WTC11 (cell line): ENCODE measurements around the gene SPRY1. TPM values are rescaled to one million over a fixed set of nuclear protein-coding genes. Genes with fewer than 3 reads are reported as not detected.

ENCODE experiments used
- ATAC-seq: fragments of 200-7000 bp; cut with Tn5 transposase; 2 replicates; pipeline ENCODE4 v1.10.0; 2021; ENCODE audit warnings: mild to moderate bottlenecking, moderate library complexity
- CTCF ChIA-PET: fragments of 300-600 bp; sonication (Branson Sonifier 250); formaldehyde crosslinking; loops from one replicate; lab custom pipeline; 2021; ENCODE audit warnings: antibody characterized with exemption; lab: Charles Lee
- POLR2A ChIA-PET: fragments of 350-600 bp; sonication (Branson Sonifier 250); formaldehyde crosslinking; loops from one replicate; lab custom pipeline; 2021; ENCODE audit warnings: antibody characterized with exemption; lab: Charles Lee
- DNase-seq: peaks from one replicate; pipeline ENCODE4 v3.0.0; 2021; ENCODE audit warnings: low spot score
- H3K27ac Mint-ChIP-seq: 2 replicates; pipeline ENCODE4 v1.8.0; 2021; ENCODE audit warnings: mixed read lengths
- H3K27me3 Mint-ChIP-seq: 2 replicates; pipeline ENCODE4 v1.8.0; 2021; ENCODE audit warnings: low read depth, mild to moderate bottlenecking, moderate library complexity, mixed read lengths
- H3K36me3 Mint-ChIP-seq: 2 replicates; pipeline ENCODE4 v1.8.0; 2021; ENCODE audit warnings: mixed read lengths
- H3K4me1 Mint-ChIP-seq: 2 replicates; pipeline ENCODE4 v1.8.0; 2022; ENCODE audit warnings: mixed read lengths
- H3K4me3 Mint-ChIP-seq: 2 replicates; pipeline ENCODE4 v1.8.0; 2021; ENCODE audit warnings: mild to moderate bottlenecking, moderate library complexity, mixed read lengths
- H3K9me3 Mint-ChIP-seq: 2 replicates; pipeline ENCODE4 v1.8.0; 2021; ENCODE audit warnings: mixed read lengths
- ELF4 ChIP-seq: sonication (generic); formaldehyde crosslinking; IDR thresholded peaks from 2 replicates; pipeline ENCODE4 v1.8.1; 2022; ENCODE audit warnings: low read depth, mild to moderate bottlenecking, moderate library complexity, missing genetic modification reagents
- EMX1 ChIP-seq: fragments of 250-450 bp; sonication (Bioruptor Pico); IDR thresholded peaks from 2 replicates; pipeline ENCODE4 v1.8.0; 2021; ENCODE audit warnings: mild to moderate bottlenecking
- FOXJ3 ChIP-seq: sonication (generic); formaldehyde crosslinking; IDR thresholded peaks from 2 replicates; pipeline ENCODE4 v1.9.0; 2021; ENCODE audit warnings: missing genetic modification reagents, mild to moderate bottlenecking, borderline replicate concordance
- IRF2 ChIP-seq: sonication (generic); formaldehyde crosslinking; IDR thresholded peaks from 2 replicates; pipeline ENCODE4 v1.8.0; 2022; ENCODE audit warnings: low read depth, missing genetic modification reagents, borderline replicate concordance
- JUN ChIP-seq: sonication (generic); formaldehyde crosslinking; IDR thresholded peaks from 2 replicates; pipeline ENCODE4 v1.8.0; 2023; ENCODE audit warnings: mild to moderate bottlenecking, missing genetic modification reagents
- NFATC4 ChIP-seq: fragments of 250-450 bp; sonication (Bioruptor Pico); IDR thresholded peaks from 2 replicates; pipeline ENCODE4 v1.9.0; 2021; ENCODE audit warnings: mild to moderate bottlenecking
- NFYB ChIP-seq: sonication (generic); formaldehyde crosslinking; conservative IDR thresholded peaks from 2 replicates; pipeline ENCODE4 v1.8.0; 2022; ENCODE audit warnings: low read depth, missing genetic modification reagents
- RELA ChIP-seq: sonication (generic); formaldehyde crosslinking; IDR thresholded peaks from 2 replicates; pipeline ENCODE4 v1.8.1; 2022; ENCODE audit warnings: missing genetic modification reagents, mild to moderate bottlenecking, borderline replicate concordance
- ZNF138 ChIP-seq: sonication (generic); formaldehyde crosslinking; conservative IDR thresholded peaks from 2 replicates; pipeline ENCODE4 v1.8.1; 2022; ENCODE audit warnings: mild to moderate bottlenecking, moderate library complexity, missing genetic modification reagents
- total RNA-seq: library from RNA; stranded (reverse); gene quantifications from 3 replicates; pipeline ENCODE4 v1.2.3, GENCODE V29; 2021
- TF ChIP-seq, protein P1 (sequence below): fragments of 200-600 bp; IDR thresholded peaks from 2 replicates; pipeline ENCODE4 v1.8.0; 2022; ENCODE audit warnings: antibody characterized with exemption
- TF ChIP-seq, protein P2 (sequence below): sonication (generic); formaldehyde crosslinking; IDR thresholded peaks from 2 replicates; pipeline ENCODE4 v1.8.0; 2023; ENCODE audit warnings: missing genetic modification reagents
- TF ChIP-seq, protein P3 (sequence below): sonication (generic); formaldehyde crosslinking; IDR thresholded peaks from 2 replicates; pipeline ENCODE4 v1.8.1; 2023; ENCODE audit warnings: mild to moderate bottlenecking, missing genetic modification reagents, borderline replicate concordance
- TF ChIP-seq, protein P4 (sequence below): sonication (generic); formaldehyde crosslinking; IDR thresholded peaks from 2 replicates; pipeline ENCODE4 v1.8.0; 2023; ENCODE audit warnings: mild to moderate bottlenecking, missing genetic modification reagents
- TF ChIP-seq, protein P5 (sequence below): sonication (generic); formaldehyde crosslinking; IDR thresholded peaks from 2 replicates; pipeline ENCODE4 v1.8.1; 2023; ENCODE audit warnings: mild to moderate bottlenecking, missing genetic modification reagents, moderate library complexity
- TF ChIP-seq, protein P6 (sequence below): fragments of 250-450 bp; sonication (Bioruptor Pico); IDR thresholded peaks from 2 replicates; pipeline ENCODE4 v2.1.2; 2022; ENCODE audit warnings: mild to moderate bottlenecking, moderate library complexity

Gene SPRY1
- total RNA-seq, 1 experiment from 2014 or later: 107 TPM

DNA sequence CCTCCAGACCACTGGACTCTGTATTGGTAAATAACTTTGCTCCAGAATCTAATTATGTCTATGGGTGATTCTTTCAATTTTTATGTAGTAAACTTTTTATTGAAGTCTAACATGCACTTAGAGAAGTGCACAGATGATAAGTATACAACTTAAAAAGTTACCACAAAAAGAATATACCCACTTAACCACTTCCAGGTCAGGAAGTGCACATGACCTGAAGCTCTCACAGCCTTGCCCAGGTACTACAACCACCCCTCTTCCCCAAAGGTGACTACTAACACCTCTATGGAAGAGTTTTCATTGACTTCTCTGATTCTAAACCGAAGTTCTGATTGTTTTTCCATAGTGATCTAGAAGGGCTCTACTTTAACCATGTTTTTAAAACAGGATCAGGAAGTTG is 43.6 kb upstream of the SPRY1 start:
- H3K36me3 Mint-ChIP-seq: no peaks in the 10 kb centered on the region
- ChIA-PET POLR2A (no interaction called here), CTCF (no interaction called here)
- no peak for ATAC-seq
- H3K4me1 Mint-ChIP-seq: peaks cover 23% of the 10 kb centered on the region
- no peak for DNase-seq
- no peak overlapping the region for H3K27ac Mint-ChIP-seq
- H3K27me3 Mint-ChIP-seq: no peaks in the 10 kb centered on the region; the same call in 1 of the 2 replicates
- no peak overlapping the region for H3K4me3 Mint-ChIP-seq
- no peaks in the 10 kb centered on the region for H3K9me3 Mint-ChIP-seq
- no peak for TF ChIP-seq ELF4 (CRISPR knock-in tag)
- TF ChIP-seq, all 79 proteins: peak for 0

DNA sequence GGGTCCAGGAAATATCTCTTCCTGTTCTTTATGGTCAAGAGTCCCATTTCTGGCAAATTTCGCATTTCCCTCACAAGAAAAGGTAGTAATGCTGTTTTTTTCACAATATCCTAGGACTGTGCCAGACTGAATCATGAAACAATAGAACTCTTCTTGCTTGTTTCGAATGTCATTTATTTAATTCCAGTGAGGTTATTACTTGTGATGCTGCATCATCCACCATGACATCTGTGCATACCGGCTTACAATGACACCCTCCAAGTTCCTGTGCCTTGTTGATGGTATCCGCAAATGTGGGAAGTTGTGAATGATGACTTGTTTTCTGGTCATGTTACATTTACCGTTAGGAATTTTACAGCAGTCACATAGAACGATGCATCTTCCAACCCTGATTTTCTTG is 42.9 kb upstream of the SPRY1 start:
- H3K9me3 Mint-ChIP-seq: no peaks in the 10 kb centered on the region
- no peak overlapping the region for H3K4me3 Mint-ChIP-seq
- no peaks in the 10 kb centered on the region for H3K36me3 Mint-ChIP-seq
- no peaks in the 10 kb centered on the region; the same call in 1 of the 2 replicates for H3K27me3 Mint-ChIP-seq
- H3K4me1 Mint-ChIP-seq: peaks cover 23% of the 10 kb centered on the region
- CTCF ChIA-PET: no interaction called here
- H3K27ac Mint-ChIP-seq: no peak overlapping the region
- POLR2A ChIA-PET: interaction anchor here (0.5 kb wide), 1 partner anchor 287 kb away, joined by 4 read pairs; no protein-coding TSS in a partner anchor
- DNase-seq (no peak), ATAC-seq (no peak)
- TF ChIP-seq, protein P1, sequence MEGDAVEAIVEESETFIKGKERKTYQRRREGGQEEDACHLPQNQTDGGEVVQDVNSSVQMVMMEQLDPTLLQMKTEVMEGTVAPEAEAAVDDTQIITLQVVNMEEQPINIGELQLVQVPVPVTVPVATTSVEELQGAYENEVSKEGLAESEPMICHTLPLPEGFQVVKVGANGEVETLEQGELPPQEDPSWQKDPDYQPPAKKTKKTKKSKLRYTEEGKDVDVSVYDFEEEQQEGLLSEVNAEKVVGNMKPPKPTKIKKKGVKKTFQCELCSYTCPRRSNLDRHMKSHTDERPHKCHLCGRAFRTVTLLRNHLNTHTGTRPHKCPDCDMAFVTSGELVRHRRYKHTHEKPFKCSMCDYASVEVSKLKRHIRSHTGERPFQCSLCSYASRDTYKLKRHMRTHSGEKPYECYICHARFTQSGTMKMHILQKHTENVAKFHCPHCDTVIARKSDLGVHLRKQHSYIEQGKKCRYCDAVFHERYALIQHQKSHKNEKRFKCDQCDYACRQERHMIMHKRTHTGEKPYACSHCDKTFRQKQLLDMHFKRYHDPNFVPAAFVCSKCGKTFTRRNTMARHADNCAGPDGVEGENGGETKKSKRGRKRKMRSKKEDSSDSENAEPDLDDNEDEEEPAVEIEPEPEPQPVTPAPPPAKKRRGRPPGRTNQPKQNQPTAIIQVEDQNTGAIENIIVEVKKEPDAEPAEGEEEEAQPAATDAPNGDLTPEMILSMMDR: no peak
- TF ChIP-seq IRF2 (CRISPR knock-in tag) (no peak), NFATC4 (CRISPR knock-in tag) (no peak)
- TF ChIP-seq, protein P2, sequence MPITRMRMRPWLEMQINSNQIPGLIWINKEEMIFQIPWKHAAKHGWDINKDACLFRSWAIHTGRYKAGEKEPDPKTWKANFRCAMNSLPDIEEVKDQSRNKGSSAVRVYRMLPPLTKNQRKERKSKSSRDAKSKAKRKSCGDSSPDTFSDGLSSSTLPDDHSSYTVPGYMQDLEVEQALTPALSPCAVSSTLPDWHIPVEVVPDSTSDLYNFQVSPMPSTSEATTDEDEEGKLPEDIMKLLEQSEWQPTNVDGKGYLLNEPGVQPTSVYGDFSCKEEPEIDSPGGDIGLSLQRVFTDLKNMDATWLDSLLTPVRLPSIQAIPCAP (CRISPR knock-in tag): no peak

DNA sequence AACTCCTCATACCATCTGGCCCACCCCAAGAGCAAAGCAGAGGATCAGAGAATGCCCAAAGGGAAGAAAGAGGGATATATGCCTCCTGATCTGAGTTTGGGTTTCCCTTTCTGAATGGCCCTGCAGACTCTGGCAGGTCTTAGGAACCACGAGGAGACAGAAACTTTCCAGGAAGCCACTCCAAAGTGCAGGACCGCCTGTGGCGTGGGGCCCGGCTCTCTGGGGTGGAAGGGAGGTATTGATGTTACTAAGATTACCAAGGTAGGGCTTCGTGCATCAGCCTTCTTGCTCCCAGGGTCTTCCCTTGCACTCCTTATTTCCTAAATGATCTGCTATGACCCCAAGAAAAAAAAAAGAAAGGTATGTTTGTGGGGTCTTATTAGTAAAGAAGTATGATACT is 41.9 kb upstream of the SPRY1 start:
- ChIA-PET CTCF (no interaction called here), POLR2A (no interaction called here)
- H3K4me3 Mint-ChIP-seq: no peak overlapping the region
- H3K27me3 Mint-ChIP-seq: no peaks in the 10 kb centered on the region; the same call in 1 of the 2 replicates
- no peak for ATAC-seq
- H3K4me1 Mint-ChIP-seq: peaks cover 23% of the 10 kb centered on the region
- no peaks in the 10 kb centered on the region for H3K9me3 Mint-ChIP-seq
- DNase-seq: no peak
- TF ChIP-seq, protein P3, sequence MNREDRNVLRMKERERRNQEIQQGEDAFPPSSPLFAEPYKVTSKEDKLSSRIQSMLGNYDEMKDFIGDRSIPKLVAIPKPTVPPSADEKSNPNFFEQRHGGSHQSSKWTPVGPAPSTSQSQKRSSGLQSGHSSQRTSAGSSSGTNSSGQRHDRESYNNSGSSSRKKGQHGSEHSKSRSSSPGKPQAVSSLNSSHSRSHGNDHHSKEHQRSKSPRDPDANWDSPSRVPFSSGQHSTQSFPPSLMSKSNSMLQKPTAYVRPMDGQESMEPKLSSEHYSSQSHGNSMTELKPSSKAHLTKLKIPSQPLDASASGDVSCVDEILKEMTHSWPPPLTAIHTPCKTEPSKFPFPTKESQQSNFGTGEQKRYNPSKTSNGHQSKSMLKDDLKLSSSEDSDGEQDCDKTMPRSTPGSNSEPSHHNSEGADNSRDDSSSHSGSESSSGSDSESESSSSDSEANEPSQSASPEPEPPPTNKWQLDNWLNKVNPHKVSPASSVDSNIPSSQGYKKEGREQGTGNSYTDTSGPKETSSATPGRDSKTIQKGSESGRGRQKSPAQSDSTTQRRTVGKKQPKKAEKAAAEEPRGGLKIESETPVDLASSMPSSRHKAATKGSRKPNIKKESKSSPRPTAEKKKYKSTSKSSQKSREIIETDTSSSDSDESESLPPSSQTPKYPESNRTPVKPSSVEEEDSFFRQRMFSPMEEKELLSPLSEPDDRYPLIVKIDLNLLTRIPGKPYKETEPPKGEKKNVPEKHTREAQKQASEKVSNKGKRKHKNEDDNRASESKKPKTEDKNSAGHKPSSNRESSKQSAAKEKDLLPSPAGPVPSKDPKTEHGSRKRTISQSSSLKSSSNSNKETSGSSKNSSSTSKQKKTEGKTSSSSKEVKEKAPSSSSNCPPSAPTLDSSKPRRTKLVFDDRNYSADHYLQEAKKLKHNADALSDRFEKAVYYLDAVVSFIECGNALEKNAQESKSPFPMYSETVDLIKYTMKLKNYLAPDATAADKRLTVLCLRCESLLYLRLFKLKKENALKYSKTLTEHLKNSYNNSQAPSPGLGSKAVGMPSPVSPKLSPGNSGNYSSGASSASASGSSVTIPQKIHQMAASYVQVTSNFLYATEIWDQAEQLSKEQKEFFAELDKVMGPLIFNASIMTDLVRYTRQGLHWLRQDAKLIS (CRISPR knock-in tag): no peak
- no peak overlapping the region for H3K27ac Mint-ChIP-seq
- H3K36me3 Mint-ChIP-seq: no peaks in the 10 kb centered on the region

DNA sequence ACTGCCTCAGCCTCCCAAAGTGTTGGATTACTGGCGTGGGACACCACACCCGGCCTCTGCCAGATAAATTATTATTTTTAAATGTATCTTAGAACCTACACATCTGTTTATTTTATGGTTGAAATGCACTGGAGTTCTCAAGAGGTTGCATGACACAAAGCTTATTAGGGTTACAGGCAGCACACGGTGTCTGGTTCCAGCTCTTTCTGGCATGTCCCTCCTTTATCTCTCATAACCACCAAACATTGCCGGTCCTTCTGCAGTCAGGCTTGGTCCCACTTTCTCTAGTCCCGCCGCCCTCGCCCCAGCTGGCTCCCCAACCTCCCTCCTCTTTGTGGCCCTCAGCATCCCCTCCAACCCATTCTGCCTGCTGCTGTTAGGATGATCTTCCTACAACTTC is 39.7 kb upstream of the SPRY1 start:
- ChIA-PET POLR2A (no interaction called here), CTCF (no interaction called here)
- peaks cover 5% of the 10 kb centered on the region for H3K4me1 Mint-ChIP-seq
- no peak for ATAC-seq
- peaks cover 10% of the 10 kb centered on the region for H3K9me3 Mint-ChIP-seq
- H3K27ac Mint-ChIP-seq: no peak overlapping the region
- DNase-seq: no peak
- H3K36me3 Mint-ChIP-seq: peaks cover 6% of the 10 kb centered on the region
- H3K4me3 Mint-ChIP-seq: no peak overlapping the region
- no peaks in the 10 kb centered on the region; the same call in 1 of the 2 replicates for H3K27me3 Mint-ChIP-seq
- TF ChIP-seq, protein P4, sequence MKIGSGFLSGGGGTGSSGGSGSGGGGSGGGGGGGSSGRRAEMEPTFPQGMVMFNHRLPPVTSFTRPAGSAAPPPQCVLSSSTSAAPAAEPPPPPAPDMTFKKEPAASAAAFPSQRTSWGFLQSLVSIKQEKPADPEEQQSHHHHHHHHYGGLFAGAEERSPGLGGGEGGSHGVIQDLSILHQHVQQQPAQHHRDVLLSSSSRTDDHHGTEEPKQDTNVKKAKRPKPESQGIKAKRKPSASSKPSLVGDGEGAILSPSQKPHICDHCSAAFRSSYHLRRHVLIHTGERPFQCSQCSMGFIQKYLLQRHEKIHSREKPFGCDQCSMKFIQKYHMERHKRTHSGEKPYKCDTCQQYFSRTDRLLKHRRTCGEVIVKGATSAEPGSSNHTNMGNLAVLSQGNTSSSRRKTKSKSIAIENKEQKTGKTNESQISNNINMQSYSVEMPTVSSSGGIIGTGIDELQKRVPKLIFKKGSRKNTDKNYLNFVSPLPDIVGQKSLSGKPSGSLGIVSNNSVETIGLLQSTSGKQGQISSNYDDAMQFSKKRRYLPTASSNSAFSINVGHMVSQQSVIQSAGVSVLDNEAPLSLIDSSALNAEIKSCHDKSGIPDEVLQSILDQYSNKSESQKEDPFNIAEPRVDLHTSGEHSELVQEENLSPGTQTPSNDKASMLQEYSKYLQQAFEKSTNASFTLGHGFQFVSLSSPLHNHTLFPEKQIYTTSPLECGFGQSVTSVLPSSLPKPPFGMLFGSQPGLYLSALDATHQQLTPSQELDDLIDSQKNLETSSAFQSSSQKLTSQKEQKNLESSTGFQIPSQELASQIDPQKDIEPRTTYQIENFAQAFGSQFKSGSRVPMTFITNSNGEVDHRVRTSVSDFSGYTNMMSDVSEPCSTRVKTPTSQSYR (CRISPR knock-in tag): no peak
- TF ChIP-seq ZNF138 (CRISPR knock-in tag) (no peak), NFYB (CRISPR knock-in tag) (no peak), FOXJ3 (CRISPR knock-in tag) (no peak), RELA (no peak), JUN (CRISPR knock-in tag) (no peak), EMX1 (CRISPR knock-in tag) (no peak)
- TF ChIP-seq, protein P5, sequence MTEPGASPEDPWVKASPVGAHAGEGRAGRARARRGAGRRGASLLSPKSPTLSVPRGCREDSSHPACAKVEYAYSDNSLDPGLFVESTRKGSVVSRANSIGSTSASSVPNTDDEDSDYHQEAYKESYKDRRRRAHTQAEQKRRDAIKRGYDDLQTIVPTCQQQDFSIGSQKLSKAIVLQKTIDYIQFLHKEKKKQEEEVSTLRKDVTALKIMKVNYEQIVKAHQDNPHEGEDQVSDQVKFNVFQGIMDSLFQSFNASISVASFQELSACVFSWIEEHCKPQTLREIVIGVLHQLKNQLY: no peak
- TF ChIP-seq, protein P6, sequence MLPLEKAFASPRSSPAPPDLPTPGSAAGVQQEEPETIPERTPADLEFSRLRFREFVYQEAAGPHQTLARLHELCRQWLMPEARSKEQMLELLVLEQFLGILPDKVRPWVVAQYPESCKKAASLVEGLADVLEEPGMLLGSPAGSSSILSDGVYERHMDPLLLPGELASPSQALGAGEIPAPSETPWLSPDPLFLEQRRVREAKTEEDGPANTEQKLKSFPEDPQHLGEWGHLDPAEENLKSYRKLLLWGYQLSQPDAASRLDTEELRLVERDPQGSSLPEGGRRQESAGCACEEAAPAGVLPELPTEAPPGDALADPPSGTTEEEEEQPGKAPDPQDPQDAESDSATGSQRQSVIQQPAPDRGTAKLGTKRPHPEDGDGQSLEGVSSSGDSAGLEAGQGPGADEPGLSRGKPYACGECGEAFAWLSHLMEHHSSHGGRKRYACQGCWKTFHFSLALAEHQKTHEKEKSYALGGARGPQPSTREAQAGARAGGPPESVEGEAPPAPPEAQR: no peak
